IMR-90 (cell line): ENCODE data around the gene ASIC2. TPM values are rescaled to one million over a fixed set of nuclear protein-coding genes. Genes with fewer than 3 reads are reported as not detected.

ENCODE experiments used
- ATAC-seq: fragments of 200-7000 bp; cut with Tn5 transposase; 2 replicates; pipeline ENCODE4 v1.9.1; 2020; ENCODE audit warnings: low read depth, mild to moderate bottlenecking, moderate library complexity
- BruUV-seq: library from RNA; stranded (reverse); fragments of 400-500 nt; replicated peaks from 2 replicates; lab custom pipeline; 2021; lab: Mats Ljungman, UMichigan
- CTCF ChIA-PET: fragments of 300-600 bp; formaldehyde crosslinking; extraction: SDS; loops from one replicate; lab custom pipeline; 2021; ENCODE audit warnings: antibody characterized with exemption; lab: Yijun Ruan, JAX
- POLR2A ChIA-PET: fragments of 300-600 bp; sonication (Branson Sonifier 250); formaldehyde crosslinking; loops from one replicate; lab custom pipeline; 2022; ENCODE audit warnings: antibody characterized with exemption; ENCODE audit not compliant: unreplicated experiment; lab: Charles Lee
- DNase-seq: peaks from one replicate; pipeline ENCODE4 v3.0.0; 2013
- H2AFZ ChIP-seq: replicated peaks from 2 replicates; pipeline ENCODE3; 2013; ENCODE audit warnings: low read length, mild to moderate bottlenecking; ENCODE audit not compliant: poor library complexity
- H2AK5ac ChIP-seq: 2 replicates; pipeline ENCODE4 v1.6.1; 2013; ENCODE audit warnings: low read depth, low read length, inconsistent platforms
- H2AK9ac ChIP-seq: replicated peaks from 2 replicates; pipeline ENCODE3; 2013; ENCODE audit warnings: mild to moderate bottlenecking, low read depth, low read length, moderate library complexity; ENCODE audit not compliant: poor library complexity
- H2BK120ac ChIP-seq: 2 replicates; pipeline ENCODE4 v1.6.1; 2013; ENCODE audit warnings: low read depth, low read length, inconsistent platforms
- H2BK15ac ChIP-seq: 3 replicates; pipeline ENCODE4 v1.6.1; 2013; ENCODE audit warnings: low read depth, low read length, inconsistent platforms
- H2BK20ac ChIP-seq: 2 replicates; pipeline ENCODE4 v1.6.1; 2013; ENCODE audit warnings: low read depth, mild to moderate bottlenecking, inconsistent platforms, low read length, moderate library complexity
- H2BK5ac ChIP-seq: 2 replicates; pipeline ENCODE4 v1.6.1; 2013; ENCODE audit warnings: mild to moderate bottlenecking, low read depth, low read length, inconsistent platforms; ENCODE audit not compliant: poor library complexity, severe bottlenecking
- H3K14ac ChIP-seq: replicated peaks from 2 replicates; pipeline ENCODE4 v1.6.1; 2013; ENCODE audit warnings: low read depth, low read length, inconsistent platforms
- H3K18ac ChIP-seq: 2 replicates; pipeline ENCODE4 v1.6.1; 2013; ENCODE audit warnings: low read depth, low read length, control low read depth
- H3K23ac ChIP-seq: 2 replicates; pipeline ENCODE4 v1.6.1; 2013; ENCODE audit warnings: low read depth, low read length, inconsistent platforms
- H3K27ac ChIP-seq: 2 replicates; pipeline ENCODE4 v1.5.1; 2013; ENCODE audit warnings: mild to moderate bottlenecking, control low read depth, low read length; ENCODE audit not compliant: insufficient read depth
- H3K27me3 ChIP-seq: 2 replicates; pipeline ENCODE4 v1.6.1; 2013; ENCODE audit warnings: low read length; ENCODE audit not compliant: control insufficient read depth, insufficient read depth
- H3K36me3 ChIP-seq: 2 replicates; pipeline ENCODE4 v1.6.1; 2013; ENCODE audit warnings: low read length, mixed read lengths; ENCODE audit not compliant: control insufficient read depth, insufficient read depth
- H3K4ac ChIP-seq: 2 replicates; pipeline ENCODE4 v1.6.1; 2013; ENCODE audit warnings: low read depth, low read length, inconsistent platforms
- H3K4me1 ChIP-seq: 2 replicates; pipeline ENCODE4 v1.6.1; 2013; ENCODE audit warnings: low read length, mixed read lengths; ENCODE audit not compliant: control insufficient read depth, insufficient read depth
- H3K4me2 ChIP-seq: 2 replicates; pipeline ENCODE4 v1.6.1; 2013; ENCODE audit warnings: low read depth, mild to moderate bottlenecking, control low read depth, low read length, moderate library complexity
- H3K4me3 ChIP-seq: 2 replicates; pipeline ENCODE4 v1.5.1; 2013; ENCODE audit warnings: low read depth, mild to moderate bottlenecking, control low read depth, low read length, moderate library complexity; ENCODE audit not compliant: insufficient read depth
- H3K56ac ChIP-seq: 2 replicates; pipeline ENCODE4 v1.6.1; 2013; ENCODE audit warnings: low read length, inconsistent platforms; ENCODE audit not compliant: insufficient read depth; ENCODE audit errors: extremely low read depth
- H3K79me1 ChIP-seq, 2 experiments: 2 replicates each; pipeline ENCODE4 v1.6.1; 2013; ENCODE audit warnings: low read length in 2 of 2, inconsistent platforms in 1 of 2, low read depth in 1 of 2
- H3K9ac ChIP-seq: 2 replicates; pipeline ENCODE4 v1.6.1; 2013; ENCODE audit warnings: low read depth, low read length, control low read depth
- H3K9me1 ChIP-seq: 2 replicates; pipeline ENCODE4 v1.6.1; 2013; ENCODE audit warnings: low read length, inconsistent platforms; ENCODE audit not compliant: insufficient read depth
- H3K9me3 ChIP-seq: 2 replicates; pipeline ENCODE4 v1.6.1; 2013; ENCODE audit warnings: low read length; ENCODE audit not compliant: control insufficient read depth, insufficient read depth
- H4K20me1 ChIP-seq: 2 replicates; pipeline ENCODE4 v1.6.1; 2013; ENCODE audit warnings: low read length, inconsistent platforms; ENCODE audit not compliant: insufficient read depth
- H4K5ac ChIP-seq: 2 replicates; pipeline ENCODE4 v1.6.1; 2013; ENCODE audit warnings: mild to moderate bottlenecking, low read depth, low read length, control low read depth
- H4K8ac ChIP-seq, 2 experiments: 2 replicates each; pipeline ENCODE4 v1.6.1; 2013; ENCODE audit warnings: low read depth in 2 of 2, low read length in 2 of 2, control low read depth in 1 of 2, inconsistent platforms in 1 of 2
- H4K91ac ChIP-seq: 2 replicates; pipeline ENCODE4 v1.6.1; 2013; ENCODE audit warnings: low read depth, low read length, inconsistent platforms; ENCODE audit not compliant: insufficient read depth
- CEBPB ChIP-seq: IDR thresholded peaks from 2 replicates; pipeline ENCODE4 v1.6.1; 2012; ENCODE audit warnings: low read depth, low read length, improper control_type of control experiment
- RCOR1 ChIP-seq: IDR thresholded peaks from 2 replicates; pipeline ENCODE4 v1.6.1; 2012; ENCODE audit warnings: mild to moderate bottlenecking, low read length, improper control_type of control experiment; ENCODE audit not compliant: insufficient replicate concordance
- dilution Hi-C: fragments of 300-500 bp; cut with HindIII; formaldehyde crosslinking; loops from one replicate; pipeline ENCODE4 v1.14.3; 2018; ENCODE audit warnings: low sequenced_read_pairs; ENCODE audit not compliant: unreplicated experiment
- in situ Hi-C: fragments of 300-500 bp; cut with MboI; formaldehyde crosslinking; loops from 3 replicates; pipeline ENCODE4 v1.14.3; 2019; ENCODE audit warnings: low sequenced_read_pairs, inconsistent platforms, mixed read lengths
- intact Hi-C: fragments of 100-400 bp; cut with micrococcal nuclease; formaldehyde crosslinking; loops from 2 replicates; pipeline ENCODE4 v1.10.0; 2022
- polyA plus RNA-seq, 3 experiments: library from polyadenylated mRNA; depleted of rRNA; stranded (reverse); fragments of >200 nt; gene quantifications; 2 replicates each; pipeline ENCODE4 v1.2.3, GENCODE V29; 2012; ENCODE audit warnings: low replicate concordance in 1 of 3
- total RNA-seq: library from RNA; depleted of rRNA; stranded (reverse); fragments of >200 nt; gene quantifications from 2 replicates; pipeline ENCODE4 v1.2.3, GENCODE V29; 2012

ASIC2 gene
- total and polyA plus RNA-seq, 2 of the 4 experiments (the other 2 are of a cell fraction): under 0.01 to 0.15 TPM

DNA sequence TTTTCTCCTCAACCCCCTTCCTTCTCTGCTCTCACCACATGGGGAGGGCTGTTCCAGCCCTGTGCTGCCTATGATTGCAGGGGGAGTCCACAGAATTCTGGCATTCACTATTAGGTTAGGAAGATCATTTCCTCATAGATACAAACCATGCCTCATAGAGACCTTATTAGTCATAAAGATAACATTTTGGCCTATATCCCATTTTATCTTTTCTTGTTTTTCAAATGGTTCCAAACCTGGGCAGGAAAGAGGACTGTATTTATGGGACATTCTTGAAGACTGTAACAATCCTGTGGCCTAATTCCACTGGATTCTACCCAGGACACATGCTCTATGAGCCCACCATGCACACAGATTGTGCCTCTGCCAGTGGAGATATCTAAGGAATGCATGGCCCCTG, 51.7 kb downstream of the ASIC2 start:
- dilution Hi-C loops: no loop called here
- no peaks in the 10 kb centered on the region for H3K36me3 ChIP-seq
- POLR2A ChIA-PET: no interaction called here
- no peak overlapping the region for H3K4me3 ChIP-seq
- no peak overlapping the region for H3K14ac ChIP-seq
- peak; percentile 50 for DNase-seq
- H2BK15ac ChIP-seq: 0 out of 3 replicates have a peak overlapping the region, but pooled peaks have one; percentile 9
- no peak overlapping the region for H3K18ac ChIP-seq
- no TSS peak for BruUV-seq
- no peak overlapping the region for H4K8ac ChIP-seq
- no peaks in the 10 kb centered on the region for H3K27me3 ChIP-seq
- no peak overlapping the region for H2AK9ac ChIP-seq
- no peak overlapping the region; the same call in 1 of the 2 replicates for H4K91ac ChIP-seq
- no peak overlapping the region for H4K5ac ChIP-seq
- intact Hi-C loops: no loop called here
- H2AFZ ChIP-seq: no peak overlapping the region
- H3K4me1 ChIP-seq: peaks cover 6% of the 10 kb centered on the region; the same call in 1 of the 2 replicates
- no peak overlapping the region for H3K4ac ChIP-seq
- H3K27ac ChIP-seq: no peak overlapping the region
- no peaks in the 10 kb centered on the region for H3K9me3 ChIP-seq
- TF ChIP-seq CEBPB: no peak
- TF ChIP-seq RCOR1: no peak
- no peaks in the 10 kb centered on the region for H3K79me1 ChIP-seq
- in situ Hi-C loops: no loop called here
- H2BK5ac ChIP-seq: no peak overlapping the region
- H3K4me2 ChIP-seq: no peak overlapping the region
- H3K56ac ChIP-seq: no peak overlapping the region
- peaks cover 2% of the 10 kb centered on the region; the same call in 1 of the 2 replicates for H3K9me1 ChIP-seq
- H2BK20ac ChIP-seq: no peak overlapping the region
- CTCF ChIA-PET: interaction anchor here (1.0 kb wide), 1 partner anchor 19 kb away, joined by 3 read pairs; no protein-coding TSS in a partner anchor
- no peak overlapping the region for H3K23ac ChIP-seq
- H2BK120ac ChIP-seq: no peak overlapping the region
- no peaks in the 10 kb centered on the region for H4K20me1 ChIP-seq
- no peak overlapping the region for H3K9ac ChIP-seq
- H2AK5ac ChIP-seq: no peak overlapping the region
- peak; percentile 82 for ATAC-seq
